DND-41 (cell line): ENCODE data around the gene MYCBPAP.

ENCODE experiments used
- EZH2 ChIP-seq: IDR thresholded peaks from 3 replicates; pipeline ENCODE4 v1.6.1; 2012; ENCODE audit warnings: borderline replicate concordance, low read depth, mild to moderate bottlenecking, moderate library complexity, low read length, inconsistent platforms; ENCODE audit not compliant: severe bottlenecking
- TF ChIP-seq, protein P1 (sequence below): IDR thresholded peaks from 2 replicates; pipeline ENCODE4 v1.5.1; 2012; ENCODE audit warnings: borderline replicate concordance, low read length, moderate library complexity, mild to moderate bottlenecking; ENCODE audit not compliant: poor library complexity, severe bottlenecking; ENCODE audit errors: extremely low read depth

DNA sequence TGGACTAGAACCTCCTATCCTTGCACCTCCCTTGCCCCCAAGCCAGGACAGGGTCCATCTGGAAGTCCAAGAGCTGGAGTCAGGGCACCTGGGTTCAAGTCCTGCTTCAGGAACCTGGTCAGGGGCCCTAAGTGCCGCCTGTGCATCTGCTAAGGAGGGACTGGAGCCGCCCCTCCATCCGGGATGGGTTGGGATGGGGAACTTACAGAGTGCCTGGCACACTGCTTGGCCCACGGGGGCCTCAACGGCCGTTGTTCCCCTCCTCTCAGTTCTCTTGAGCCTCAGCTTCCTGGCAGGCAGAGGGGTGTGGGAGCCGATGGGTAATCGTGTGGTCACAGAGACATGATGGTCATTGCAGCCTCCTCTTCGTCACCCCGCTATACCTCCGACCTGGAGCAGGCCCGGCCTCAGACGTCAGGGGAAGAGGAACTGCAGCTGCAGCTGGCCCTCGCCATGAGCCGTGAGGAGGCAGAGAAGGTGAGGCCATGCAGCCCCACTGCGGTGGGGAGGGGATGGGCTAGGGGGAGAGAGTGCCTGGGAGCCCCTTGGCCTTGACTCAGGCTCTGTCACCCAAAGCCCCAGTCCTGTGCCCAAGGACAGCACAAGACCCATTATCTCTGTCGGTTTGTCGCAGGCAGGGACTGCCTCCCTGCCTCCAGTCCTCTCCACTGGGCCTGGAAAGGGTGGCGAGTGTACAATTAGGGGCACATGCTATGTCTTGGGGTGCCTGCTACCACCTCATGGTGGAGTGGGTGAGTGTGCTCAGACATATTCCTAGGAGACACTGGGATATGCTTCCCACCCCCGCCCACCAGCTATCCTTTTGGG lies 29.7 kb downstream of the MYCBPAP start:
- TF ChIP-seq, protein P1, sequence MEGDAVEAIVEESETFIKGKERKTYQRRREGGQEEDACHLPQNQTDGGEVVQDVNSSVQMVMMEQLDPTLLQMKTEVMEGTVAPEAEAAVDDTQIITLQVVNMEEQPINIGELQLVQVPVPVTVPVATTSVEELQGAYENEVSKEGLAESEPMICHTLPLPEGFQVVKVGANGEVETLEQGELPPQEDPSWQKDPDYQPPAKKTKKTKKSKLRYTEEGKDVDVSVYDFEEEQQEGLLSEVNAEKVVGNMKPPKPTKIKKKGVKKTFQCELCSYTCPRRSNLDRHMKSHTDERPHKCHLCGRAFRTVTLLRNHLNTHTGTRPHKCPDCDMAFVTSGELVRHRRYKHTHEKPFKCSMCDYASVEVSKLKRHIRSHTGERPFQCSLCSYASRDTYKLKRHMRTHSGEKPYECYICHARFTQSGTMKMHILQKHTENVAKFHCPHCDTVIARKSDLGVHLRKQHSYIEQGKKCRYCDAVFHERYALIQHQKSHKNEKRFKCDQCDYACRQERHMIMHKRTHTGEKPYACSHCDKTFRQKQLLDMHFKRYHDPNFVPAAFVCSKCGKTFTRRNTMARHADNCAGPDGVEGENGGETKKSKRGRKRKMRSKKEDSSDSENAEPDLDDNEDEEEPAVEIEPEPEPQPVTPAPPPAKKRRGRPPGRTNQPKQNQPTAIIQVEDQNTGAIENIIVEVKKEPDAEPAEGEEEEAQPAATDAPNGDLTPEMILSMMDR, result no peak
- TF ChIP-seq EZH2, result no peak
